Measurements from ENCODE around the gene SLC44A1. TPM values are rescaled to one million over a fixed set of nuclear protein-coding genes. Genes with fewer than 3 reads are reported as not detected.
"Not testable (repeated sequence)": the region's sequence is repeated elsewhere in the genome, so short reads cannot be mapped to it uniquely, and the experiment has no call there.

The SLC44A1 gene
- total RNA-seq, 2 donors from 2014 or later = 10.7 to 19.5 TPM

DNA sequence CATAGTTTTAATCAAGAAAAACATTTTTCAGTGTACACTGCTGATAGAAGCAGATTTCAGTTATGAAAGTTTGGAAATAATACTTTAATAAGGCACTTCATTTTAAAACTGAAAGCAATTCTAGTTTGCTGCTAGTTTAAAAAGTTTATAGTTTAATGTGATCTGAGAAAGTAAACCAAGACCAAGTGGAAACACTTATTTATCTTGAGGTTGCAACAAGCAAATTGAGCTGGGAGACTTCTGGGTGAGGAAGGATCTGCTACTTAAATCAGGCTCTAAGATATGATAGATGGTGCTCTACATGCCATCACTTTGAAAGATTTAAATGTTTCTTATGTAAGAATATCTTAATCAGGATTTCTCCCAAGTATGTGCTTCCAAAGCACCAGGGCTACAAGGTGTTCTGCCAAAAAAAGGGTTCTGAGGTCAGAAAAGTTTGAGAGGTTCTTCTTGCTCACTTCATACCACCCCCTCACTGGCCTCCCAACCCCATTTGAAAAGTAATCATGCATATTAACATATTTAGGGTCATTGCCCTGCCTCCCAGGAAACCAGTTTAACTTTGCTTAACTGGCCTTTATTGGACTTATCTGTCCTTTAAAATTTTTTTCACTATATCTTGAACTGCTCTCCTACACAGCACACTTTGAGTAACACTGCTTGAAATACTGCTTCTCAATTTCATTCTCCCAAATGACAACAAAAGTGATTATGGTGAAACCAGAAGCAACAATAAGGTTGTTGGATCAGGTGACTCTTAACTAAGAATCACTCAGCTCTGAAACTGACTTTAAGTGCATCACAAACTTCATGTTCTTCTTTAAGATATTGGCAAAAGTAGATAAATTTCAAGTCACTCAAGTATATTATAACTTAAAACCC, 15.5 kb downstream of the SLC44A1 start:
- TF ChIP-seq, protein P1, sequence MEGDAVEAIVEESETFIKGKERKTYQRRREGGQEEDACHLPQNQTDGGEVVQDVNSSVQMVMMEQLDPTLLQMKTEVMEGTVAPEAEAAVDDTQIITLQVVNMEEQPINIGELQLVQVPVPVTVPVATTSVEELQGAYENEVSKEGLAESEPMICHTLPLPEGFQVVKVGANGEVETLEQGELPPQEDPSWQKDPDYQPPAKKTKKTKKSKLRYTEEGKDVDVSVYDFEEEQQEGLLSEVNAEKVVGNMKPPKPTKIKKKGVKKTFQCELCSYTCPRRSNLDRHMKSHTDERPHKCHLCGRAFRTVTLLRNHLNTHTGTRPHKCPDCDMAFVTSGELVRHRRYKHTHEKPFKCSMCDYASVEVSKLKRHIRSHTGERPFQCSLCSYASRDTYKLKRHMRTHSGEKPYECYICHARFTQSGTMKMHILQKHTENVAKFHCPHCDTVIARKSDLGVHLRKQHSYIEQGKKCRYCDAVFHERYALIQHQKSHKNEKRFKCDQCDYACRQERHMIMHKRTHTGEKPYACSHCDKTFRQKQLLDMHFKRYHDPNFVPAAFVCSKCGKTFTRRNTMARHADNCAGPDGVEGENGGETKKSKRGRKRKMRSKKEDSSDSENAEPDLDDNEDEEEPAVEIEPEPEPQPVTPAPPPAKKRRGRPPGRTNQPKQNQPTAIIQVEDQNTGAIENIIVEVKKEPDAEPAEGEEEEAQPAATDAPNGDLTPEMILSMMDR (IDR thresholded peaks at IDR 0.05) = no peak
- Histone ChIP-seq H3K36me3 (no peaks in the 10 kb centered on the region), H3K4me1 (peaks cover 0 to 31% of the 10 kb centered on the region in 2 donors), H3K27me3 (no peaks in the 10 kb centered on the region), H3K4me3 (no peak overlapping the region), H3K27ac (no peak overlapping the region), H3K9me3 (no peaks in the 10 kb centered on the region)
- no peak for DNase-seq (ENCODE audit: low spot score)

DNA sequence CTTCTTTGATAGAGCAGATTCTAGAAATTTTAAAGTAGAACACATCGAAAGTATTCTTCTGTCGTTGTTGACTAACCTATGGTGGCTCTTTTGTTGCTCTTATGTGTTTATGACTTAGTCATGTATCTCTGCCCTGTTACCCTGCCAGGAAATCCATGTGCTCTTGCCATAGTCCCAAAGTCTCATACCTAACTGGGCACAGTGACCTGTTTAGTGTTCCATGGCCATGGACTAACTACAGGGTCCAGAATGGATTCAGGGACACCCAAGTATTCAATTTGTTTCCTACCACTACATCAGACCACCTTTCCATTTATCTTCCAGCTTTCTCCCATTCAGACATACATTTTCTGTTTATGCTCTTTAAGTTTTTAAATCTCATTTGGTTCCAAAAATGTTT, 18.0 kb downstream of the SLC44A1 start:
- TF ChIP-seq, protein P1 (IDR thresholded peaks at IDR 0.05) = no peak
- Histone ChIP-seq H3K9me3 (no peaks in the 10 kb centered on the region), H3K27me3 (no peaks in the 10 kb centered on the region)

DNA sequence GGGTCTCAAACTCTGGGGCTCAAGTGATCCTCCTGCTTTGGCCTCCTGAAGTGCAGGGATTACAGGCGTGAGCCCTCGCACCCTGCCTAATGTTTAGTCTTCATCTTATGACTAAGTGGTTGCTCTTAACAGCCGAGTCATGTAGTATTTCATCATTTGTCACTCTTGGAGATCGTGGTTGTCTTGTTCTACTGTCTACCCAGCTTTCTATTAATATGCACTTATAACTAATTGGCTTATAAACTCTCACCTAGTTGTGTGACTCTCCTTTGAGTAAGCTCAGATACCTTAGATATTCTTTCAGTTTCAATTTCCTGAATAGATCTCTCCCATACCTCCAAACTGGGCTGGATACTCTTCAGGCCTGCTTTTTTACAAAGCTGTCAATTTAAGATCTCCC, 19.9 kb downstream of the SLC44A1 start:
- Histone ChIP-seq H3K27ac (no peak overlapping the region), H3K4me1 (peaks cover 0 to 10% of the 10 kb centered on the region in 2 donors), H3K27me3 (no peaks in the 10 kb centered on the region), H3K4me3 (no peak overlapping the region), H3K36me3 (no peaks in the 10 kb centered on the region), H3K9me3 (no peaks in the 10 kb centered on the region)
- no peak for DNase-seq (ENCODE audit: low spot score)
- TF ChIP-seq, protein P1 (IDR thresholded peaks at IDR 0.05) = no peak

More for the DNA sequence above, 18.0 kb downstream of the SLC44A1 start:
- Histone ChIP-seq H3K4me3 (no peak overlapping the region), H3K27ac (no peak overlapping the region), H3K36me3 (no peaks in the 10 kb centered on the region), H3K4me1 (peaks cover 0 to 25% of the 10 kb centered on the region in 2 donors)
- DNase-seq (ENCODE audit: low spot score) = no peak

DNA sequence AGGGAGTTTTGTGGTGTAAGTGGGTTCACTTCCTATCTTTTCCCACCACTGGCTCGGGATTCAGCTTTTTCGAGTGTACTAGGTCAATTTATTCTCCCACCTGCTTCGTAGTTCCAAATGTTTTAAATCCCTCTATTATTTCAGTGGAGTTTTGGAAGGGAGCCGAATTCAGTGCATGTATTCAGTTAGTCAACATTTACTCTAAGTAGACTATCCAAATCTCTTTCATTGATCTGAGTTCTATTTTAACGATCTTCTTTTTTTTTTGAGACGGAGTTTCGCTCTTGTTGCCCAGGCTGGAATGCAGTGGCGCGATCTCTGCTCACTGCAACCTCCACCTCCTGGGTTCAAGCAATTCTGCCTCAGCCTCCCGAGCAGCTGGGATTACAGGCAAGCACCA, 23.8 kb downstream of the SLC44A1 start:
- not testable (repeated sequence) for H3K36me3 ChIP-seq, H3K9me3 ChIP-seq

DNA sequence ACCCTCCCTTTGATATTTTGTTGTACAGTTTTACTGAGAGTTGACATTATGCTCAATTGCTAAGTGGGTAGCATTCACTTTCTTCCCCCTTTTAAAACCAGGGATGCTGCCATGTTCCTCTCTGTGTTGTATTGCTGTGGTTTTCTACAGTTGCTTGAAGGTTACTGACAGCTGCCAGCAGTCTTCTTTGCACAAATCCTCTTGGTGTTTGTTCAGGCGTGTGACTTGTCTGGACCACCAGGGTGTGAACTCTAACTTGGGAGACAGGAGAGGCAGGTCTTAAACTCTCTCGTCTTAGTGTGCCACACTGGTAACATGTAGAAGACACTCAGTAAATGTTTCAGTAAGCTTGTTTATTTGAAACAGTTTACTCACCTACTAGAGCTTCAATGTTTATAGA, 25.1 kb downstream of the SLC44A1 start:
- TF ChIP-seq, protein P1 (IDR thresholded peaks at IDR 0.05) = no peak
- no peaks in the 10 kb centered on the region for H3K27me3 ChIP-seq

More for the DNA sequence above, 23.8 kb downstream of the SLC44A1 start:
- H3K27ac ChIP-seq; H3K27me3 ChIP-seq; H3K4me3 ChIP-seq; DNase-seq (ENCODE audit: low spot score); H3K4me1 ChIP-seq: not testable (repeated sequence)

DNA sequence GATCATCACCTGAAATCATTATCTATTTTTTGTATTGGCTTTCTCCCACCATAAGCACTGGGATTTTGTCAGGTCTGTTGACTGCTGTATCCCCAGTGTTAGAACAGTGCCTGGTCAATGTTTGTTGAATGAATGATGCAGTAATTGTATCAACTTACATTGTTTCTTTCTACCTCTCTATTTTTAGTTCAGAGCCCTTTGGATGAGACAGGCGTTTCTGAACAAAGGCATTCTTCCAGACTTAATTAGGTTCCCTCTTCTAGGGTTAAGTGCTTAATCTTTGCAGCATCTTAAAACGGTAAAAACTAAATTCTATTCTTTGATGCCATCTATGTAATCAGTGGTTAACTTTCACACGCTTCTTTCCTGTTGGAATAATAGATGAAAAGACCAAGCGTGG, 26.3 kb downstream of the SLC44A1 start:
- Histone ChIP-seq H3K4me3 (no peak overlapping the region), H3K9me3 (no peaks in the 10 kb centered on the region)

More for the DNA sequence above, 25.1 kb downstream of the SLC44A1 start:
- Histone ChIP-seq H3K36me3 (no peaks in the 10 kb centered on the region), H3K4me3 (no peak overlapping the region), H3K4me1 (no peaks in the 10 kb centered on the region), H3K27ac (no peak overlapping the region), H3K9me3 (no peaks in the 10 kb centered on the region)
- no peak for DNase-seq (ENCODE audit: low spot score)

More for the DNA sequence above, 26.3 kb downstream of the SLC44A1 start:
- DNase-seq (ENCODE audit: low spot score) = no peak
- TF ChIP-seq, protein P1 (IDR thresholded peaks at IDR 0.05) = no peak
- Histone ChIP-seq H3K27me3 (no peaks in the 10 kb centered on the region), H3K36me3 (no peaks in the 10 kb centered on the region), H3K4me1 (no peaks in the 10 kb centered on the region), H3K27ac (no peak overlapping the region)
